Uterus (tissue), 2 donors: ENCODE results near the gene ESRRA.

Source experiments
- POLR2A ChIP-seq, 2 donors: fragments of 450-650 bp; IDR thresholded peaks; one replicate each; pipeline ENCODE4 v1.6.1; 2016; ENCODE audit warnings: antibody characterized with exemption in 2 of 2, mild to moderate bottlenecking in 1 of 2, moderate library complexity in 1 of 2
- TF ChIP-seq, protein P1 (sequence below), 4 experiments: fragments of 200-600 bp in 2 of 4; fragments of 450-650 bp in 2 of 4; sonication (generic) in 2 of 4; IDR thresholded peaks; one replicate each; pipeline ENCODE4 v1.5.1; 2016 to 2019; ENCODE audit warnings: antibody characterized with exemption in 4 of 4, mild to moderate bottlenecking in 2 of 4, moderate library complexity in 1 of 4

DNA sequence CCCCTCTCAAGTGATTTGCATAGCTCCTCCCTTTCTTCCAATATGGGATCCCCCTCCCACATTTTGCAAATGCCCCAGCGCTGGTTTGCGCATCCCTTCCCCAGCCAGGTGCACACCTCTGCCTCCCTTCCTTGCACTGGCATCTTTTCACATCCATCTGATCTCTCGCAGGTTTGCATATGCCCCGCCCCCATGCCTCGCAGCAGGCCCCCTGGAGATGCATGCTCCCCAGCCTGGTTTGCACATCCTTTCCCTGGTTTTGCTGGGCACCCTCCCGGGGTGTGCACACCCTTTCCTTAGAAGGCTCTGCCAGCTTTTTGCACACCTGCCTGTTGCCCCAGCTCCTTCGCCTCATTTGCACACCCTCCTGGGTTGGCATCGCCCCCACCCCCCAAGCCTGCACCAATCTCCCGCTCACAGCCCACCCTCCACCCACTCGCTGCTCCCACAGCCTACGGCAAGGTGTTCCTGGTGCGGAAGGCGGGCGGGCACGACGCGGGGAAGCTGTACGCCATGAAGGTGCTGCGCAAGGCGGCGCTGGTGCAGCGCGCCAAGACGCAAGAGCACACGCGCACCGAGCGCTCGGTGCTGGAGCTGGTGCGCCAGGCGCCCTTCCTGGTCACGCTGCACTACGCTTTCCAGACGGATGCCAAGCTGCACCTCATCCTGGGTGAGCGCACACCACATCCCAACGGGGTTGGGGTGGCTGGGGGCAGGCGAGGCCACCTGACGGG is 54.6 kb downstream of the ESRRA start:
- TF ChIP-seq, protein P1, sequence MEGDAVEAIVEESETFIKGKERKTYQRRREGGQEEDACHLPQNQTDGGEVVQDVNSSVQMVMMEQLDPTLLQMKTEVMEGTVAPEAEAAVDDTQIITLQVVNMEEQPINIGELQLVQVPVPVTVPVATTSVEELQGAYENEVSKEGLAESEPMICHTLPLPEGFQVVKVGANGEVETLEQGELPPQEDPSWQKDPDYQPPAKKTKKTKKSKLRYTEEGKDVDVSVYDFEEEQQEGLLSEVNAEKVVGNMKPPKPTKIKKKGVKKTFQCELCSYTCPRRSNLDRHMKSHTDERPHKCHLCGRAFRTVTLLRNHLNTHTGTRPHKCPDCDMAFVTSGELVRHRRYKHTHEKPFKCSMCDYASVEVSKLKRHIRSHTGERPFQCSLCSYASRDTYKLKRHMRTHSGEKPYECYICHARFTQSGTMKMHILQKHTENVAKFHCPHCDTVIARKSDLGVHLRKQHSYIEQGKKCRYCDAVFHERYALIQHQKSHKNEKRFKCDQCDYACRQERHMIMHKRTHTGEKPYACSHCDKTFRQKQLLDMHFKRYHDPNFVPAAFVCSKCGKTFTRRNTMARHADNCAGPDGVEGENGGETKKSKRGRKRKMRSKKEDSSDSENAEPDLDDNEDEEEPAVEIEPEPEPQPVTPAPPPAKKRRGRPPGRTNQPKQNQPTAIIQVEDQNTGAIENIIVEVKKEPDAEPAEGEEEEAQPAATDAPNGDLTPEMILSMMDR (IDR thresholded peaks at IDR 0.05), result peak in 2 of 4 experiments; percentile 14 to 27
- TF ChIP-seq POLR2A (IDR thresholded peaks at IDR 0.05), result no peak
